Measurements from ENCODE around the gene PRKAG3. TPM values are rescaled to one million over a fixed set of nuclear protein-coding genes. Genes with fewer than 3 reads are reported as not detected.
A peak's percentile ranks its signal among the peaks of the same experiment; 100 is the strongest.

Gene PRKAG3
- total RNA-seq, 1 experiment from 2014 or later: not detected

DNA sequence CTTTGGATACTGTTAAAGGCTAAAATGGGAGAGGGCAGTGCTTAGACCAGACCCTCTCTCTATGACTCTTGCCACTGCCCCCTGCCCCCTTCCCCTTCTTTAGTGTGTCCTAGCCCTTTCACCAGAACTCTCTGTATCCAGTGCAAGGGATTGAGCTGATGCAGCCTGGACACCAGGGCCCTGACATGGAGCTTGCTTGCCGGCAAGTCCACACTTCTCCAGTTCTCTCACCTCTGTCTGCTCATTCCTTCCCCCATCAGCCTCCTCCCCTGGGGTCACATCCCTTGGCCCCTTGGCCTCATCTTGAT is 26.5 kb upstream of the PRKAG3 start:
- ChIA-PET POLR2A (ENCODE audit: low non-redundant PET) (no interaction called here), CTCF (interaction anchor here (1.3 to 2.1 kb wide), 2 partner anchors 11 to 18 kb away, joined by 5 read pairs; no protein-coding TSS in a partner anchor)
- no peaks in the 10 kb centered on the region for H3K9me3 ChIP-seq (ENCODE audit: low read depth, low read length, poor library complexity, severe bottlenecking)
- no peaks in the 10 kb centered on the region for H3K36me3 ChIP-seq (ENCODE audit: insufficient read depth, low read length, poor library complexity, severe bottlenecking)
- TF ChIP-seq EZH2 (IDR thresholded peaks at IDR 0.05; ENCODE audit: borderline replicate concordance, low read depth, low read length, poor library complexity, severe bottlenecking): no peak
- TF ChIP-seq CTCF (conservative IDR thresholded peaks at IDR 0.05; ENCODE audit: low read depth, low read length): no peak
- no peak for DNase-seq (ENCODE audit: low spot score)
- peaks cover 23% of the 10 kb centered on the region for H3K27me3 ChIP-seq (replicated peaks; ENCODE audit: insufficient read depth, low read depth, low read length, poor library complexity)
- intact Hi-C loops (cut with micrococcal nuclease; ENCODE audit: unreplicated experiment): loop anchor here (10.0 kb wide), 2 partner anchors 297 to 437 kb away; no protein-coding TSS in a partner anchor
- H3K4me3 ChIP-seq (ENCODE audit: low read depth, low read length, poor library complexity, severe bottlenecking): no peak overlapping the region
- BruUV-seq (replicated peaks): no TSS peak
- H3K27ac ChIP-seq (ENCODE audit: low read depth, low read length, poor library complexity, severe bottlenecking): no peak overlapping the region
- H3K4me1 ChIP-seq (ENCODE audit: insufficient read depth, low read length, poor library complexity, severe bottlenecking): peaks cover 12% of the 10 kb centered on the region

- no peaks in the 10 kb centered on the region for H3K36me3 ChIP-seq (ENCODE audit: insufficient read depth, low read length, poor library complexity, severe bottlenecking)
- no peaks in the 10 kb centered on the region for H3K9me3 ChIP-seq (ENCODE audit: low read depth, low read length, poor library complexity, severe bottlenecking)
- peaks cover 12% of the 10 kb centered on the region for H3K4me1 ChIP-seq (ENCODE audit: insufficient read depth, low read length, poor library complexity, severe bottlenecking)
- ChIA-PET CTCF (interaction anchor here (0.6 to 1.3 kb wide), 2 partner anchors 19 to 198 kb away, joined by 5 to 7 read pairs; partner anchors contain the start of genes BCS1L and ZNF142), POLR2A (ENCODE audit: low non-redundant PET) (no interaction called here)
- no peak overlapping the region for H3K27ac ChIP-seq (ENCODE audit: low read depth, low read length, poor library complexity, severe bottlenecking)
- BruUV-seq (replicated peaks): no TSS peak
- TF ChIP-seq CTCF (conservative IDR thresholded peaks at IDR 0.05; ENCODE audit: low read depth, low read length): no peak
- no peak for TF ChIP-seq EZH2 (IDR thresholded peaks at IDR 0.05; ENCODE audit: borderline replicate concordance, low read depth, low read length, poor library complexity, severe bottlenecking)
- intact Hi-C loops (cut with micrococcal nuclease; ENCODE audit: unreplicated experiment): loop anchor here (10.0 kb wide), 2 partner anchors 297 to 437 kb away; no protein-coding TSS in a partner anchor
- DNase-seq (ENCODE audit: low spot score): peak; percentile 61
- peaks cover 23% of the 10 kb centered on the region for H3K27me3 ChIP-seq (replicated peaks; ENCODE audit: insufficient read depth, low read depth, low read length, poor library complexity)
- H3K4me3 ChIP-seq (ENCODE audit: low read depth, low read length, poor library complexity, severe bottlenecking): no peak overlapping the region
These were observed 26.0 kb upstream of the PRKAG3 start for GRCh38 chr2:218857371-218858137.

DNA sequence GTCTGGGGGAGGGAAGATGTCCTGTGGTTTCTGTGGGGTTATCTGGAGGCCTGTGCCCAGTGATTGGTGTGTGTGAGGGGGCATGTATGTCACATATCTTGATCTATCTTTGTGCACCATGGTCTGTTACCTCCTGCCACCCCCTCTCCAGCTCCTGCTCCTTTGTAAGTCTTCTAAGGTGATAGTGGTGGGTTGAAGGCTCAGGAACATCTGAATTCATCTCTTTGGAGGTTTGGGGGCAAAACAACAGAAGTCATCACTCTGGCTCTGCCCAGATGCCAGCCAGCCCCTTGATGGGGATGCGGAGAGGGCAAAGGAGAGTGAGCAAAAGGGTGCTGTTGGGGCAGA is 25.3 kb upstream of the PRKAG3 start:
- Histone ChIP-seq H3K4me3 (ENCODE audit: low read depth, low read length, poor library complexity, severe bottlenecking) (no peak overlapping the region), H3K27me3 (replicated peaks; ENCODE audit: insufficient read depth, low read depth, low read length, poor library complexity) (peaks cover 23% of the 10 kb centered on the region), H3K36me3 (ENCODE audit: insufficient read depth, low read length, poor library complexity, severe bottlenecking) (no peaks in the 10 kb centered on the region), H3K4me1 (ENCODE audit: insufficient read depth, low read length, poor library complexity, severe bottlenecking) (peaks cover 12% of the 10 kb centered on the region), H3K9me3 (ENCODE audit: low read depth, low read length, poor library complexity, severe bottlenecking) (no peaks in the 10 kb centered on the region), H3K27ac (ENCODE audit: low read depth, low read length, poor library complexity, severe bottlenecking) (no peak overlapping the region)
- TF ChIP-seq CTCF (conservative IDR thresholded peaks at IDR 0.05; ENCODE audit: low read depth, low read length): no peak
- no peak for TF ChIP-seq EZH2 (IDR thresholded peaks at IDR 0.05; ENCODE audit: borderline replicate concordance, low read depth, low read length, poor library complexity, severe bottlenecking)
- BruUV-seq (replicated peaks): no TSS peak
- CTCF ChIA-PET: no interaction called here
- POLR2A ChIA-PET (ENCODE audit: low non-redundant PET): no interaction called here
- no peak for DNase-seq (ENCODE audit: low spot score)
- intact Hi-C loops (cut with micrococcal nuclease; ENCODE audit: unreplicated experiment): loop anchor here (10.0 kb wide), 2 partner anchors 298 to 438 kb away; no protein-coding TSS in a partner anchor
